ENCODE measurements around the gene LILRA2. TPM values are rescaled to one million over a fixed set of nuclear protein-coding genes. Genes with fewer than 3 reads are reported as not detected.

The LILRA2 gene
- total RNA-seq, 2 donors from 2014 or later = 0.35 to 0.85 TPM

- no peak for DNase-seq
- Histone ChIP-seq H3K9me3 (no peaks in the 10 kb centered on the region), H3K9ac (ENCODE audit: low read depth in 2 of 2, low read length in 2 of 2) (no peak overlapping the region), H3K4me3 (no peak overlapping the region), H3K4me1 (no peaks in the 10 kb centered on the region), H3K36me3 (no peaks in the 10 kb centered on the region), H3K27ac (no peak overlapping the region), H3K27me3 (no peaks in the 10 kb centered on the region)
- intact Hi-C loops (cut with DNase I) = no loop called here
- no peak for TF ChIP-seq CTCF (IDR thresholded peaks at IDR 0.05)
Measured at GRCh38 chr19:54606891-54607784, 33.5 kb downstream of the LILRA2 start.

- Histone ChIP-seq H3K27me3 (no peaks in the 10 kb centered on the region), H3K4me1 (no peaks in the 10 kb centered on the region), H3K9ac (ENCODE audit: low read depth in 2 of 2, low read length in 2 of 2) (no peak overlapping the region), H3K4me3 (no peak overlapping the region), H3K27ac (no peak overlapping the region), H3K36me3 (no peaks in the 10 kb centered on the region), H3K9me3 (no peaks in the 10 kb centered on the region)
- intact Hi-C loops (cut with DNase I) = no loop called here
- TF ChIP-seq CTCF (IDR thresholded peaks at IDR 0.05) = no peak
- DNase-seq = no peak
Measured at GRCh38 chr19:54607785-54608150, 34.2 kb downstream of the LILRA2 start.

- Histone ChIP-seq H3K36me3 (no peaks in the 10 kb centered on the region), H3K4me3 (no peak overlapping the region), H3K27ac (no peak overlapping the region), H3K4me1 (no peaks in the 10 kb centered on the region), H3K27me3 (no peaks in the 10 kb centered on the region), H3K9me3 (no peaks in the 10 kb centered on the region), H3K9ac (ENCODE audit: low read depth in 2 of 2, low read length in 2 of 2) (no peak overlapping the region)
- intact Hi-C loops (cut with DNase I) = no loop called here
- no peak for DNase-seq
- TF ChIP-seq CTCF (IDR thresholded peaks at IDR 0.05) = no peak
Measured at GRCh38 chr19:54608205-54608604, 34.6 kb downstream of the LILRA2 start.

- no peak overlapping the region for H3K27ac ChIP-seq
- no peaks in the 10 kb centered on the region for H3K36me3 ChIP-seq
- no peaks in the 10 kb centered on the region for H3K4me1 ChIP-seq
- H3K9ac ChIP-seq (ENCODE audit: low read depth in 2 of 2, low read length in 2 of 2) = no peak overlapping the region
- no peaks in the 10 kb centered on the region for H3K9me3 ChIP-seq
- no peaks in the 10 kb centered on the region for H3K27me3 ChIP-seq
- DNase-seq = no peak
- intact Hi-C loops (cut with DNase I) = no loop called here
- no peak overlapping the region for H3K4me3 ChIP-seq
- no peak for TF ChIP-seq CTCF (IDR thresholded peaks at IDR 0.05)
Measured at GRCh38 chr19:54608792-54609191, 35.2 kb downstream of the LILRA2 start.

GRCh38 chr19:54609356-54609791 is 35.8 kb downstream of the LILRA2 start:
- Histone ChIP-seq H3K27ac (no peak overlapping the region), H3K9ac (ENCODE audit: low read depth in 2 of 2, low read length in 2 of 2) (no peak overlapping the region), H3K36me3 (no peaks in the 10 kb centered on the region), H3K4me3 (no peak overlapping the region), H3K9me3 (no peaks in the 10 kb centered on the region), H3K4me1 (no peaks in the 10 kb centered on the region), H3K27me3 (no peaks in the 10 kb centered on the region)
- intact Hi-C loops (cut with DNase I) = no loop called here
- no peak for TF ChIP-seq CTCF (IDR thresholded peaks at IDR 0.05)
- DNase-seq = no peak
